Stomach smooth muscle (tissue), 2 donors: ENCODE measurements around the gene ATF7.

Experiments used
- H3K27ac ChIP-seq: one replicate; pipeline ENCODE4 v1.7.0; 2013; ENCODE audit warnings: mild to moderate bottlenecking, low read length, inconsistent platforms
- H3K27me3 ChIP-seq, 2 donors: one replicate each; pipeline ENCODE4 v1.7.0; 2013; ENCODE audit warnings: low read length in 2 of 2; ENCODE audit not compliant: insufficient read depth in 2 of 2, control insufficient read depth in 1 of 2
- H3K36me3 ChIP-seq, 2 donors: one replicate each; pipeline ENCODE4 v1.7.0; 2013; ENCODE audit warnings: low read length in 2 of 2; ENCODE audit not compliant: control insufficient read depth in 2 of 2, insufficient read depth in 2 of 2
- H3K4me1 ChIP-seq: one replicate; pipeline ENCODE4 v1.7.0; 2013; ENCODE audit warnings: low read length; ENCODE audit not compliant: control insufficient read depth, insufficient read depth
- H3K4me3 ChIP-seq, 2 donors: one replicate each; pipeline ENCODE4 v1.7.0; 2013; ENCODE audit warnings: low read length in 2 of 2
- H3K9ac ChIP-seq, 2 donors: one replicate each; pipeline ENCODE4 v1.7.0; 2013; ENCODE audit warnings: low read length in 2 of 2, mild to moderate bottlenecking in 1 of 2
- H3K9me3 ChIP-seq, 2 donors: one replicate each; pipeline ENCODE4 v1.7.0; 2013; ENCODE audit warnings: low read length in 2 of 2; ENCODE audit not compliant: control insufficient read depth in 2 of 2
- donor health status: healthy.
- donor health status: Pancreatic carcinoma.

ATF7 gene

DNA sequence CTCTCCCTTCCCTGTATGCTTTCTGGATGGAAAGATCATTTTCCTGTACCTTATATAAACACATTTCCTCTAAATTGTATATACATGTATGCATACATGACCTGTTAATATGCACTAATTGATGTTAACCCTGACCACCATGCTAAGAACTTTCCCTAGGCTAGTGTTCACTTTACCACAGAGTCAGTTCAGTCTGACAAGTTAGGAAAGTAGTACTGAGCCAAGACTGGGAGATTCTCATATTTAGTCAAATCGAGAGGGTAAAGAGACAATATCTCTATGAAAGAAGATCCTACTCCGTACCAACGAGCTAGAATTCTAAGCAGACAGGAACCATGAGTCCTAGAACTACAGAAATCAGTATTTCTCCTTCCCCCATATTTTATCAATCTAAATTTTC lies 36.8 kb downstream of the ATF7 start:
- no peak overlapping the region for H3K27ac ChIP-seq
- H3K27me3 ChIP-seq, result no peaks in the 10 kb centered on the region
- H3K4me3 ChIP-seq, result no peak overlapping the region
- no peak overlapping the region for H3K9ac ChIP-seq
- H3K9me3 ChIP-seq, result no peaks in the 10 kb centered on the region
- H3K4me1 ChIP-seq, result peaks cover 10% of the 10 kb centered on the region
- peaks cover 0 to 3% of the 10 kb centered on the region in 2 donors for H3K36me3 ChIP-seq

DNA sequence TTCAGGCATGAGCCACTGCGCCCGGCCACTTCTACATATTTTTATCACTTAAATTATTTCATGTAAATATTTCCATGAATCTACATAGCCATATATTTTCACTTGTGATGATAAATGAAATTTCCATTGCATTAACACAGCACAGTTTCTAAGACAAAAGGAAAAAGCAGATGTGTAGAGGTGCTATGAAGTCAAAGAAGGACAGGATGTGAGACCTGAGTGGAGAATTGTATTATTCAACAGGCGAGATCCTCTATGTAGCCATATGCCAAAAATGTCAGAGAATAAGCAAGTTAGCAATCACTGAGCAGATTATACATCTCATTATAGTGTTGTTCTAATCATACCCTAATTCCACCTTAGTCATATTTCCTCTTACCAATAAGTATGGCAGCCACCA lies 38.1 kb downstream of the ATF7 start:
- Histone ChIP-seq H3K4me1 (peaks cover 10% of the 10 kb centered on the region), H3K27me3 (no peaks in the 10 kb centered on the region), H3K27ac (no peak overlapping the region), H3K36me3 (peaks cover 0 to 3% of the 10 kb centered on the region in 2 donors), H3K9ac (no peak overlapping the region), H3K4me3 (no peak overlapping the region), H3K9me3 (no peaks in the 10 kb centered on the region)

DNA sequence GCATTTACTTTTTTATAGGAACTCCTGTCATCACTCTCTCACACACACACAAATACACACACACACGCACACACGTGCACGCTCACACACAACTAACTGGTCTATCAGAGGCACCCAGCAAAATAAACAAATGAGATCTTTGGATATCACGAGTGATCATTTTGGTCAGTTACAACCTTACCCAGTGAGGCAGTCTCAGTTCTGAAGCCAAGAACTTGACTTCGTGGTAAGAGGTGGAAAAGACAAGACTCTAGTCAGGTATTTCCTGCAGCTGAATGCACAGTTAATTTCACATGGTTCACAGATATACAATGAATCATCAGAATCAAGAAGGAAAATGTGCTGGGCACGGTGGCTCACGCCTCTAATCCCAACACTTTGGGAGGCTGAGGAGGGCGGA lies 39.4 kb downstream of the ATF7 start:
- Histone ChIP-seq H3K4me1 (peaks cover 5% of the 10 kb centered on the region), H3K27me3 (no peaks in the 10 kb centered on the region), H3K9me3 (no peaks in the 10 kb centered on the region), H3K36me3 (peaks cover 0 to 3% of the 10 kb centered on the region in 2 donors), H3K4me3 (no peak overlapping the region), H3K9ac (no peak overlapping the region), H3K27ac (no peak overlapping the region)

DNA sequence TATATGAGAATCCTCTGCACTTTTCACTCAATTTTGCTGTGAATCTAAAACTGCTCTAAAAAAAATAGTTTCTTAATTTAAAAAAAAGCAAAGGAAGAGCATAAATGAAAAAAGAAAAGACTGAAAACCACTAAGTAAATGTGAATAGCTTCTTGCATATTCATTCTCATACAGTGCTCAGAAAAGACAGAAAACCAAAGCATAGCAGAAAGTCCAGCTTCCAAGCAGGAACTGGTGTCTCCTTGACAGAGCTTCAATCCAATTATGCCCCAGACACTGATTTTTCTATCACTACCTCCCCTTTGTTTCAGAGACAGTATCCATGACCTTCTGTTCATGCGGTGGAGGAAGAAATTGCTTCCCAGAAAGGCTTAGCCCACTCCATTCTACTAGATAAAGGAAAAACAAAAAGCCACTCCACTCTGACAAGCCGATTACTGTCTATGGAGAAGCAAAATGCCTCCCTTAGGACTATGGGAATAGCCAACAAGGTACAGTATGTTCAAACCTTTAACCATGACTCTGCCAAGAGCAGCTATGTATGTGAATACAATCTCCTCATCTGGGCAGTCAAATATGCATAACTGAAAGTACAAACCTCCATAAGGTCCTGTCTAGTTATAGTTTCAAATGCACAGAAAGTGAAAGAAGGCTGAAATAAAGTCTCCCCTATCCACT lies 40.6 kb downstream of the ATF7 start:
- no peaks in the 10 kb centered on the region for H3K4me1 ChIP-seq
- no peaks in the 10 kb centered on the region for H3K9me3 ChIP-seq
- H3K36me3 ChIP-seq, result peaks cover 0 to 3% of the 10 kb centered on the region in 2 donors
- no peak overlapping the region for H3K27ac ChIP-seq
- no peak overlapping the region for H3K9ac ChIP-seq
- H3K4me3 ChIP-seq, result no peak overlapping the region
- no peaks in the 10 kb centered on the region for H3K27me3 ChIP-seq

DNA sequence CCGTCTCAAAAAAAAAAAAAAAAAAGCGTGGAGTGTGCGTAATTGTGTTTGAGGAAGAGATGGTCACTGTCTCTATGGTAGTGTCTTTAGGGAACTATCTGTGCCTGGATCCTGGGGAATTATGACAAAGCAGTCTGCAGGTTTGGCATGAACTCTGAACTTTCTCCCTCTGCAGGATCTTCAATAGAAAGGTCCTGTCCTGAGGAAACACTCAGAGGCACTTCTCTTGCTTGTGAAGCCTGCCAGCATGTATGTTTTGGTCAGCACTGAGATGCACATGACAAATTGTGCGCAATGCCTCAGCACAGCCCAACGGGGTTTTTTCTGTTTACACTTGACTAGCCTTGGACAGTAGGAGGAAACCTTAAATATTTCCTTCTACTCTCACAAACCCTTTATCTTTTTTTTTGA lies 46.6 kb downstream of the ATF7 start:
- Histone ChIP-seq H3K4me1 (peaks cover 10% of the 10 kb centered on the region), H3K36me3 (no peaks in the 10 kb centered on the region), H3K4me3 (no peak overlapping the region), H3K9me3 (no peaks in the 10 kb centered on the region), H3K27ac (no peak overlapping the region), H3K9ac (no peak overlapping the region), H3K27me3 (no peaks in the 10 kb centered on the region)

DNA sequence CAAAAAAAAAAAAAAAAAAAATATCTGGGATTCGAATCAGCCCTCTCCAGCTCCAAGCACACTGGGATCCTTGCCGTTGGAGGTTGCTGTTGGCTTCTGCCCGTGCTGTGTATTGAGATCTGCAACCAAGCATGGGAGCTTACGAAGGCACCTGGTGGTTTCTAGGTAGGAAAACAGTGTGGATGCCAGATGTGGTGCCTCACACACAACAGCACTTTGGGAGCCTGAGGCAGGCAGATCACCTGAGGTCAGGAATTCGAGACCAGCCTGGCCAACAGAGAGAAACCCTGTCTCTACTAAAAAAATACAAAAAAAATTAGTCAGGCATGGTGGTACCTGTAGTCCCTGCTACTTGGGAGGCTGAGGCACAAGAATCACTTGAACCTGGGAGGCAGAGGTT lies 47.4 kb downstream of the ATF7 start:
- Histone ChIP-seq H3K27ac (no peak overlapping the region), H3K9ac (no peak overlapping the region), H3K36me3 (no peaks in the 10 kb centered on the region), H3K9me3 (no peaks in the 10 kb centered on the region), H3K27me3 (no peaks in the 10 kb centered on the region), H3K4me1 (peaks cover 13% of the 10 kb centered on the region), H3K4me3 (no peak overlapping the region)

DNA sequence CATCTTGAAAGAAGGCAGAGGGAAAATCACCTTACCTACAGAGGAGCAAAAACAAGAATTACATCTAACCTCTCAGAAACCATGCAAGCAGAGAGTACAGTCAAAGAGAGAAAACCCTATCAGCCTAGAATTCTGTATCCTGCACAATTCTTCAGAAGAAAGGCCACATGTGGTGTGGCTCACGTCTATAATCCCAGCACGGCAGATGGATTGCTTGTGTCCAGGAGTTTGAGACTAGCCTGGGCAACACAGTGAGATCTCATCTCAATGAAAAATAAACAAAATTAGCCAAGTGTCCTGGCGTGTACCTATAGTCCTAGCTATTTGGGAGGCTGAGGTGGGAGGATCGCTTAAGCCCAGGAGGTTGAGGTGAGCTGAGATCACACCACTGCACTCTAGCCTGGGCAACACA lies 48.2 kb downstream of the ATF7 start:
- Histone ChIP-seq H3K4me3 (no peak overlapping the region), H3K4me1 (peaks cover 13% of the 10 kb centered on the region), H3K9ac (no peak overlapping the region), H3K9me3 (no peaks in the 10 kb centered on the region), H3K36me3 (no peaks in the 10 kb centered on the region), H3K27ac (no peak overlapping the region), H3K27me3 (no peaks in the 10 kb centered on the region)

DNA sequence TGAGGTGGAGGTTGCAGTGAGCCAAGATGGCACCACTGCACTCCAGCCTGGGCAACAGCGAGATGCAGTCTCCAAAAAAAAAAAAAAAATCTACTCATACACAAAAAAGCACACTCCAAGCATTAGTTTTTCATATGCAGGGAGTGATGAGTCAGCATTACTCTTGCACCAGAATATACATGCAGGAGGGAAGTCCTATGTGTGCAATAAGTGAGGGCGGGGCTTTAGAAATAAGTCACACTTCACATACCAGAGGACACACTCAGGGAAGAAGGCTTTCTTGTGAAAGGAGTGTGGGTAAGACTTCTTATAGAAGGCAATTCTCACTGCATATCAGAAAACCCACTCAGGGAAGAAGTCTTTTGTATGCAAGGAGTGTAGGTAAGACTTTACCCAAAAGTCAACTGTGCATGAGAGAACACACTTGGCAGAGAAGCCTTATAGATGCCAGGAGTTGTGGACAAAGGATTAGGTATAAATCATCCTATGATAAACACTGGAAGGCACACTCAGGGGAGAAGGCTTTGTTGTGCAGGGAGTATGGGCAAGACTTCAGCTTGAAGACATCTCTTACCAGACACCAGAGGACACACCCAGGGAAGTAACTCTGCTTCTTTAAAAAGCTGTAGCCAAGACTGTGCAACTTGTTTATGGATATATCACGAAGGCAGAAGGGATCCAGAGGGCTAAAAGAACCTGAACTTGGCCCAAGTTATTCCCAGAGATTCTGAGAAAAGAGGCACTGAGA lies 50.5 kb downstream of the ATF7 start:
- Histone ChIP-seq H3K9ac (no peak overlapping the region), H3K4me1 (peaks cover 13% of the 10 kb centered on the region), H3K4me3 (no peak overlapping the region), H3K36me3 (no peaks in the 10 kb centered on the region), H3K27ac (no peak overlapping the region), H3K27me3 (no peaks in the 10 kb centered on the region), H3K9me3 (no peaks in the 10 kb centered on the region)

DNA sequence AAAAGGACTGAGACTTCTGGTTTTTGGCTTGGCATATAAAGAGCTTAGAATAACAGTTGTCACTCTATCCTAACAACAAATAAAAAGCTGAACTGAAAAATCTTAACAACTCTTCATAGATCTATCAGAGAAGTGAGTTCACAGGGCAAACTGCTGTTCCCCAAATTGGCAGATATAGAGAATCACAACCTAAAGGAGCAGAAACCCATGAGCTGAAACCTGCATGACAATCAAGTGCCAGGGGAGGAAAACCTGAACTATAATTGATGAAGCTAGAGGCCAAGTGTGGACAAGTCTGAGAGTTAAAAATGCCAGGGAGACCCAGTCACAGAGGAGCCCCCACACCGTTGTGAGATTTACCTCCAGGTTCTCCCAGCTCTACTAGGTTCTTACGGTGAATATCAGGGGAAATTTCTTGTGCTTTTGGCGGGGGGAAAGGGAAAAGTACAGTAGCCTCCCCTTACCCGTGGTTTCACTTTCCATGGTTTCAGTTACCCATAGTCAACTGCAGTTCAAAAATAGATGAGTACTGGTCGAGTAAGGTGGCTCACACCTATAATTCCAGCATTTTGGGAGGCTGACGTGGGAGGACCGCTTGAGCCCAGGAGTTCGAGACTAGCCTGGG lies 53.9 kb downstream of the ATF7 start:
- peaks cover 15% of the 10 kb centered on the region for H3K4me1 ChIP-seq
- H3K27me3 ChIP-seq, result no peaks in the 10 kb centered on the region
- no peaks in the 10 kb centered on the region for H3K36me3 ChIP-seq
- H3K4me3 ChIP-seq, result no peak overlapping the region
- no peak overlapping the region for H3K9ac ChIP-seq
- H3K27ac ChIP-seq, result no peak overlapping the region
- H3K9me3 ChIP-seq, result no peaks in the 10 kb centered on the region

DNA sequence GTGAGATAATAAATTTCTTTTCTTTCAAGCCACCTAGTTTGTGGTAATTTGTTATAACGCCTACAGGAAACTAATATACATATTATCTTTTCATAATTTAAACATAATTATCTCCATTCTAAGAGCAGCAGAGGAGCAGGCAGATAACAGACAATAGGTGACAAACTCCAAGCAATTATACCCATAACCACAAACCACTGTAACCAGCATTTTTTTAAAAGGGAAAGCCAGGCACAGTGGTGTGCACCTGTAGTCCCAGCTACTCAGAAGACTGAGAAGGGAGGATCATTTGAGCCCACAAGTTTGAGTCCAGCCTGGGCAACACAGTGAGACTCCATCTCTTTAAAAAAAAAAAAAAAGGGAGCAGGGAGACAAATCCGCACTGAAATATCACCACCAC lies 54.9 kb downstream of the ATF7 start:
- Histone ChIP-seq H3K27me3 (no peaks in the 10 kb centered on the region), H3K4me3 (no peak overlapping the region), H3K4me1 (peaks cover 13% of the 10 kb centered on the region), H3K9ac (no peak overlapping the region), H3K9me3 (no peaks in the 10 kb centered on the region), H3K36me3 (no peaks in the 10 kb centered on the region), H3K27ac (no peak overlapping the region)
